T-helper 17 cell (primary cell): Measurements from ENCODE around the gene MRPS25. TPM values are rescaled to one million over a fixed set of nuclear protein-coding genes. Genes with fewer than 3 reads are reported as not detected.

Source experiments
- ATAC-seq: fragments of 150-1000 bp; cut with Tn5 transposase; 2 replicates; pipeline ENCODE4 v1.10.0; 2021; ENCODE audit warnings: mild to moderate bottlenecking, moderate library complexity
- DNase-seq, 3 donors: peaks; one replicate each; pipeline versions ENCODE4 v3.0.0 to v3.0.0-alpha.2; 2020 to 2021
- H3K9me3 ChIP-seq: one replicate; pipeline ENCODE4 v1.7.0; 2013; ENCODE audit warnings: low read length, mild to moderate bottlenecking; ENCODE audit not compliant: control insufficient read depth, poor library complexity, severe bottlenecking
- H3K27ac Mint-ChIP-seq: one replicate; pipeline ENCODE4 v1.8.0; 2022; ENCODE audit warnings: mild to moderate bottlenecking, moderate library complexity, mixed read lengths
- H3K27me3 Mint-ChIP-seq: one replicate; pipeline ENCODE4 v1.8.0; 2022; ENCODE audit warnings: mixed read lengths
- H3K36me3 Mint-ChIP-seq: one replicate; pipeline ENCODE4 v1.8.0; 2022; ENCODE audit warnings: low read depth, mixed read lengths
- H3K4me1 Mint-ChIP-seq: one replicate; pipeline ENCODE4 v1.8.0; 2022; ENCODE audit warnings: mild to moderate bottlenecking, mixed read lengths
- H3K4me3 Mint-ChIP-seq: one replicate; pipeline ENCODE4 v1.8.0; 2022; ENCODE audit warnings: mild to moderate bottlenecking, moderate library complexity, mixed read lengths
- total RNA-seq, 4 donors: library from RNA in 2 of 4; stranded (reverse) in 2 of 4; gene quantifications; one replicate each; pipeline ENCODE4 v1.2.3 and lab custom pipeline; 2022 to 2026

MRPS25 gene
- total RNA-seq, 2 donors from 2014 or later, result 47.4 to 50.5 TPM

- Mint-ChIP-seq H3K27me3 (no peaks in the 10 kb centered on the region), H3K4me3 (no peak overlapping the region), H3K27ac (no peak overlapping the region), H3K36me3 (peaks cover 3% of the 10 kb centered on the region), H3K4me1 (peaks cover 22% of the 10 kb centered on the region)
- ATAC-seq, result no peak
- H3K9me3 ChIP-seq, result no peaks in the 10 kb centered on the region
- no peak for DNase-seq
Observed at GRCh38 chr3:15066467-15066866, 1.4 kb upstream of the MRPS25 start.

- Mint-ChIP-seq H3K4me1 (peaks cover 22% of the 10 kb centered on the region), H3K4me3 (peak overlapping the region; percentile 94), H3K27me3 (no peaks in the 10 kb centered on the region), H3K36me3 (peaks cover 3% of the 10 kb centered on the region), H3K27ac (peak overlapping the region; percentile 91)
- H3K9me3 ChIP-seq, result no peaks in the 10 kb centered on the region
- DNase-seq (no peak), ATAC-seq (no peak)
Observed at GRCh38 chr3:15065550-15066007, 464 bp upstream of the MRPS25 start.

GRCh38 chr3:15064299-15064834 lies 748 bp downstream of the MRPS25 start:
- DNase-seq (no peak), ATAC-seq (peak; percentile 12)
- no peaks in the 10 kb centered on the region for H3K27me3 Mint-ChIP-seq

GRCh38 chr3:15063656-15064286 lies 1.3 kb downstream of the MRPS25 start:
- peaks cover 23% of the 10 kb centered on the region for H3K4me1 Mint-ChIP-seq
- H3K27me3 Mint-ChIP-seq, result no peaks in the 10 kb centered on the region
- ATAC-seq (no peak), DNase-seq (no peak)
- peak overlapping the region; percentile 91 for H3K27ac Mint-ChIP-seq
- H3K4me3 Mint-ChIP-seq, result peak overlapping the region; percentile 94
- no peaks in the 10 kb centered on the region for H3K36me3 Mint-ChIP-seq
- no peaks in the 10 kb centered on the region for H3K9me3 ChIP-seq

More at GRCh38 chr3:15064299-15064834, 748 bp downstream of the MRPS25 start:
- H3K4me1 Mint-ChIP-seq, result peaks cover 23% of the 10 kb centered on the region
- no peaks in the 10 kb centered on the region for H3K36me3 Mint-ChIP-seq
- peak overlapping the region; percentile 91 for H3K27ac Mint-ChIP-seq
- H3K4me3 Mint-ChIP-seq, result peak overlapping the region; percentile 94
- no peaks in the 10 kb centered on the region for H3K9me3 ChIP-seq

- peaks cover 23% of the 10 kb centered on the region for H3K4me1 Mint-ChIP-seq
- ATAC-seq (no peak), DNase-seq (no peak)
- peak overlapping the region; percentile 63 for H3K4me3 Mint-ChIP-seq
- no peaks in the 10 kb centered on the region for H3K27me3 Mint-ChIP-seq
- H3K9me3 ChIP-seq, result no peaks in the 10 kb centered on the region
- no peaks in the 10 kb centered on the region for H3K36me3 Mint-ChIP-seq
- H3K27ac Mint-ChIP-seq, result peak overlapping the region; percentile 29
Observed at GRCh38 chr3:15063238-15063637, 1.9 kb downstream of the MRPS25 start.

- Mint-ChIP-seq H3K4me1 (peaks cover 21% of the 10 kb centered on the region), H3K27ac (no peak overlapping the region), H3K27me3 (no peaks in the 10 kb centered on the region), H3K36me3 (peaks cover 3% of the 10 kb centered on the region), H3K4me3 (no peak overlapping the region)
- H3K9me3 ChIP-seq, result no peaks in the 10 kb centered on the region
- ATAC-seq (no peak), DNase-seq (no peak)
Observed at GRCh38 chr3:15060029-15060428, 5.1 kb downstream of the MRPS25 start.

- ATAC-seq (no peak), DNase-seq (no peak)
- peaks cover 3% of the 10 kb centered on the region for H3K36me3 Mint-ChIP-seq
- no peak overlapping the region for H3K4me3 Mint-ChIP-seq
- no peaks in the 10 kb centered on the region for H3K9me3 ChIP-seq
- peaks cover 19% of the 10 kb centered on the region for H3K4me1 Mint-ChIP-seq
- H3K27me3 Mint-ChIP-seq, result no peaks in the 10 kb centered on the region
- H3K27ac Mint-ChIP-seq, result no peak overlapping the region
Observed at GRCh38 chr3:15056676-15057404, 8.3 kb downstream of the MRPS25 start.

- DNase-seq (peak in 1 of 3 donors; percentile 14), ATAC-seq (peak; percentile 82)
- peaks cover 3% of the 10 kb centered on the region for H3K36me3 Mint-ChIP-seq
- H3K27me3 Mint-ChIP-seq, result no peaks in the 10 kb centered on the region
- peak overlapping the region; percentile 3 for H3K4me3 Mint-ChIP-seq
- H3K27ac Mint-ChIP-seq, result no peak overlapping the region
- no peaks in the 10 kb centered on the region for H3K9me3 ChIP-seq
- peaks cover 33% of the 10 kb centered on the region for H3K4me1 Mint-ChIP-seq
Observed at GRCh38 chr3:15055019-15055557, 10.0 kb downstream of the MRPS25 start.

- peaks cover 27% of the 10 kb centered on the region for H3K4me1 Mint-ChIP-seq
- peaks cover 3% of the 10 kb centered on the region for H3K36me3 Mint-ChIP-seq
- no peak overlapping the region for H3K4me3 Mint-ChIP-seq
- no peaks in the 10 kb centered on the region for H3K9me3 ChIP-seq
- no peak for DNase-seq
- peak overlapping the region; percentile 85 for H3K27ac Mint-ChIP-seq
- no peak for ATAC-seq
- H3K27me3 Mint-ChIP-seq, result no peaks in the 10 kb centered on the region
Observed at GRCh38 chr3:15053541-15053940, 11.6 kb downstream of the MRPS25 start.

GRCh38 chr3:15052335-15053242 lies 12.5 kb downstream of the MRPS25 start:
- no peak overlapping the region for H3K27ac Mint-ChIP-seq
- H3K4me3 Mint-ChIP-seq, result no peak overlapping the region
- ATAC-seq, result no peak
- H3K4me1 Mint-ChIP-seq, result peaks cover 27% of the 10 kb centered on the region
- H3K27me3 Mint-ChIP-seq, result no peaks in the 10 kb centered on the region
- DNase-seq, result no peak
- H3K36me3 Mint-ChIP-seq, result peaks cover 3% of the 10 kb centered on the region
- H3K9me3 ChIP-seq, result no peaks in the 10 kb centered on the region

GRCh38 chr3:15051531-15051930 lies 13.6 kb downstream of the MRPS25 start:
- Mint-ChIP-seq H3K27me3 (no peaks in the 10 kb centered on the region), H3K4me1 (peaks cover 24% of the 10 kb centered on the region), H3K36me3 (no peaks in the 10 kb centered on the region), H3K4me3 (no peak overlapping the region), H3K27ac (peak overlapping the region; percentile 9)
- ATAC-seq (peak; percentile 71), DNase-seq (peak in 1 of 3 donors; percentile 15)
- H3K9me3 ChIP-seq, result no peaks in the 10 kb centered on the region

- Mint-ChIP-seq H3K27me3 (no peaks in the 10 kb centered on the region), H3K36me3 (peaks cover 2% of the 10 kb centered on the region), H3K27ac (peak overlapping the region; percentile 29), H3K4me1 (peaks cover 26% of the 10 kb centered on the region), H3K4me3 (no peak overlapping the region)
- no peaks in the 10 kb centered on the region for H3K9me3 ChIP-seq
- ATAC-seq, result peak; percentile 42
- no peak for DNase-seq
Observed at GRCh38 chr3:15050405-15051092, 14.6 kb downstream of the MRPS25 start.
